Esophagus muscularis mucosa (tissue), 4 donors: Measurements from ENCODE around the gene ZNF500. TPM values are rescaled to one million over a fixed set of nuclear protein-coding genes. Genes with fewer than 3 reads are reported as not detected.

Experiments
- DNase-seq: peaks from one replicate; pipeline ENCODE4 v3.0.0-alpha.2; 2017; ENCODE audit errors: extremely low spot score
- H3K27ac ChIP-seq, 4 donors: fragments of 200-600 bp; sonication (generic); replicated peaks in 1 of 4; 1 replicate in 3 of 4; 2 replicates in 1 of 4; pipeline ENCODE4 v1.5.1; 2016 to 2019; ENCODE audit warnings: mild to moderate bottlenecking in 1 of 4
- H3K27me3 ChIP-seq, 4 donors: fragments of 200-600 bp; sonication (generic); one replicate each; pipeline versions ENCODE4 v1.5.1 to v1.6.0; 2016 to 2019
- H3K36me3 ChIP-seq, 4 donors: fragments of 200-600 bp; sonication (generic); one replicate each; pipeline ENCODE4 v1.5.1; 2016 to 2019
- H3K4me1 ChIP-seq, 4 donors: fragments of 200-600 bp; sonication (generic); one replicate each; pipeline ENCODE4 v1.5.1; 2016 to 2019
- H3K4me3 ChIP-seq, 4 donors: fragments of 200-600 bp; sonication (generic); 1 replicate in 2 of 4; 2 replicates in 2 of 4; pipeline ENCODE4 v1.5.1; 2016 to 2019; ENCODE audit warnings: mild to moderate bottlenecking in 4 of 4, moderate library complexity in 1 of 4
- H3K9me3 ChIP-seq, 4 donors: fragments of 200-600 bp; sonication (generic); 1 replicate in 3 of 4; 2 replicates in 1 of 4; pipeline ENCODE4 v1.5.1; 2016 to 2019
- EP300 ChIP-seq: sonication (generic); formaldehyde crosslinking; IDR thresholded peaks from one replicate; pipeline ENCODE4 v1.6.1; 2017; ENCODE audit warnings: antibody characterized with exemption
- POLR2A ChIP-seq: fragments of 450-650 bp; IDR thresholded peaks from one replicate; pipeline ENCODE4 v1.6.1; 2017; ENCODE audit warnings: antibody characterized with exemption, moderate library complexity, mild to moderate bottlenecking, low read depth
- POLR2AphosphoS5 ChIP-seq, 2 donors: sonication (generic); formaldehyde crosslinking; IDR thresholded peaks; one replicate each; pipeline ENCODE4 v1.6.1; 2017; ENCODE audit warnings: antibody characterized with exemption in 2 of 2
- WGBS: methylation state at CpG from one replicate; pipeline ENCODE4 v1.1.5; 2018; 5-methylcytosine and 5-hydroxymethylcytosine counted together
- intact Hi-C: fragments of 100-400 bp; cut with DNase I; formaldehyde crosslinking; loops from one replicate; pipeline ENCODE4 v1.15.1; 2023
- total RNA-seq, 4 donors: library from RNA; depleted of rRNA; stranded (reverse); fragments of >200 nt; gene quantifications; one replicate each; pipeline versions ENCODE4 v1.1.0 to v1.2.1, GENCODE V29; 2016
- TF ChIP-seq, protein P1 (sequence below), 3 experiments: fragments of 200-600 bp in 2 of 3; fragments of 450-650 bp in 1 of 3; sonication (generic) in 2 of 3; IDR thresholded peaks; one replicate each; pipeline ENCODE4 v1.5.1; 2017 to 2019; ENCODE audit warnings: antibody characterized with exemption in 3 of 3, mild to moderate bottlenecking in 2 of 3, moderate library complexity in 1 of 3

ZNF500 gene
- total RNA-seq, 4 donors from 2014 or later = 7.5 to 19.4 (median 13.9) TPM

DNA sequence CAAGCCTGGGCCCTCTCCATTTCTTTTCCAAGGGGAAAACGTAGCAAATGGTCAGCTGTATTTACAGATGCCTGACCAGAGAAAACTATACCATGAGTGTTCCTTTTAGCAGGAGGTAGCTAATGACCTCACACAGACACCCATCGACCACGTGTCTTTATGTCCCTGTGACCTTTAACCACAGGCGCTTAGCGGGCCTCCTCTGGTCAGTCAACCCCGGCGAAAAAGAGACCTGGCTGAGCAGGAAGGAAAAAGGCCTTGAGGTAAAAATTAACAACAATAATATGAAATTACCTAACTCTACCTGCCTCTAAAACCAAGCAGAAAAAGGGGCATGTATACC is 64.5 kb downstream of the ZNF500 start:
- Histone ChIP-seq H3K4me1 (no peaks in the 10 kb centered on the region), H3K27me3 (no peaks in the 10 kb centered on the region), H3K36me3 (peaks cover 59 to 98% (median 82%) of the 10 kb centered on the region in 4 donors), H3K4me3 (no peak overlapping the region), H3K27ac (no peak overlapping the region), H3K9me3 (no peaks in the 10 kb centered on the region)
- DNase-seq = no peak
- no peak for TF ChIP-seq EP300
- no peak for TF ChIP-seq POLR2A
- TF ChIP-seq, protein P1, sequence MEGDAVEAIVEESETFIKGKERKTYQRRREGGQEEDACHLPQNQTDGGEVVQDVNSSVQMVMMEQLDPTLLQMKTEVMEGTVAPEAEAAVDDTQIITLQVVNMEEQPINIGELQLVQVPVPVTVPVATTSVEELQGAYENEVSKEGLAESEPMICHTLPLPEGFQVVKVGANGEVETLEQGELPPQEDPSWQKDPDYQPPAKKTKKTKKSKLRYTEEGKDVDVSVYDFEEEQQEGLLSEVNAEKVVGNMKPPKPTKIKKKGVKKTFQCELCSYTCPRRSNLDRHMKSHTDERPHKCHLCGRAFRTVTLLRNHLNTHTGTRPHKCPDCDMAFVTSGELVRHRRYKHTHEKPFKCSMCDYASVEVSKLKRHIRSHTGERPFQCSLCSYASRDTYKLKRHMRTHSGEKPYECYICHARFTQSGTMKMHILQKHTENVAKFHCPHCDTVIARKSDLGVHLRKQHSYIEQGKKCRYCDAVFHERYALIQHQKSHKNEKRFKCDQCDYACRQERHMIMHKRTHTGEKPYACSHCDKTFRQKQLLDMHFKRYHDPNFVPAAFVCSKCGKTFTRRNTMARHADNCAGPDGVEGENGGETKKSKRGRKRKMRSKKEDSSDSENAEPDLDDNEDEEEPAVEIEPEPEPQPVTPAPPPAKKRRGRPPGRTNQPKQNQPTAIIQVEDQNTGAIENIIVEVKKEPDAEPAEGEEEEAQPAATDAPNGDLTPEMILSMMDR (IDR thresholded peaks at IDR 0.05) = no peak
- no peak for TF ChIP-seq POLR2AphosphoS5 (IDR thresholded peaks at IDR 0.05)
- WGBS = 88% methylated on average over 7 of the region's 7 CpGs
- intact Hi-C loops = no loop called here

DNA sequence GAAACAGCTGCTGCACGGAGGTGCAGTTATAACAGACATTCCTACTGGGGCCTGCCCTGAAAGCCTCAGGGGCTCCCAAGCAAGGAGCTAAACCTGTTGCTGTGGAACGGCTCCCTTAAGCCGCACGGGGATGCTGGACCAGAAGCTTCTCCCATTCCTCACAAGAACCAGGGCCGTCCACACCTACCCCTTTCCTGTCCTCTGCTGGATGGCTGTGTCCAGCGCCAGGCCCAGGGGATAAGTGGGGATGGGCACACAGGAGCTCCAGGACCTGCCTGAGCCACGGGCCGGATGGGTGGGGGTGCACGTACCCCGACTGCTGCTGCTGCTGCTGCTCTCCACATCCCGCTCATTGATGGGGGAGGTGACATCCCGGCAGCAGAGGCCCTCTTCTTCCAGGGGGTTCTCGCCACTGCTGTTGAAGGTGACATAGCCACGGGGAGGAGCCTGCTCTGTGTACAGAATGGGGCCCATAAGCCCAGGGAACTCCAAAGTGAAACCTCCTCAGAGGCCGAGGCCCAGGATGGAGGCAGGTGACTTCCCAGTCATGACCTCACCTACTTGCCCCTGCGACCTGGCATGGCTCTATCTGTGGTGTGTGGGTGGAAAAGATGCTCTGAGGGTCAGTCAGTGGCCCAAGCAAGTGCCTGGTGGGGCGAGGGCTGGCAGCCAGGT is 65.0 kb downstream of the ZNF500 start:
- no peak for DNase-seq
- Histone ChIP-seq H3K27me3 (no peaks in the 10 kb centered on the region), H3K27ac (no peak overlapping the region), H3K4me1 (peaks cover 0 to 5% (median under 1%) of the 10 kb centered on the region in 4 donors), H3K36me3 (peaks cover 59 to 100% (median 83%) of the 10 kb centered on the region in 4 donors), H3K4me3 (no peak overlapping the region), H3K9me3 (no peaks in the 10 kb centered on the region)
- intact Hi-C loops = no loop called here
- TF ChIP-seq POLR2A = no peak
- TF ChIP-seq, protein P1 (IDR thresholded peaks at IDR 0.05) = no peak
- no peak for TF ChIP-seq EP300
- TF ChIP-seq POLR2AphosphoS5 (IDR thresholded peaks at IDR 0.05) = no peak
- WGBS = 83% methylated on average over 7 of the region's 17 CpGs

DNA sequence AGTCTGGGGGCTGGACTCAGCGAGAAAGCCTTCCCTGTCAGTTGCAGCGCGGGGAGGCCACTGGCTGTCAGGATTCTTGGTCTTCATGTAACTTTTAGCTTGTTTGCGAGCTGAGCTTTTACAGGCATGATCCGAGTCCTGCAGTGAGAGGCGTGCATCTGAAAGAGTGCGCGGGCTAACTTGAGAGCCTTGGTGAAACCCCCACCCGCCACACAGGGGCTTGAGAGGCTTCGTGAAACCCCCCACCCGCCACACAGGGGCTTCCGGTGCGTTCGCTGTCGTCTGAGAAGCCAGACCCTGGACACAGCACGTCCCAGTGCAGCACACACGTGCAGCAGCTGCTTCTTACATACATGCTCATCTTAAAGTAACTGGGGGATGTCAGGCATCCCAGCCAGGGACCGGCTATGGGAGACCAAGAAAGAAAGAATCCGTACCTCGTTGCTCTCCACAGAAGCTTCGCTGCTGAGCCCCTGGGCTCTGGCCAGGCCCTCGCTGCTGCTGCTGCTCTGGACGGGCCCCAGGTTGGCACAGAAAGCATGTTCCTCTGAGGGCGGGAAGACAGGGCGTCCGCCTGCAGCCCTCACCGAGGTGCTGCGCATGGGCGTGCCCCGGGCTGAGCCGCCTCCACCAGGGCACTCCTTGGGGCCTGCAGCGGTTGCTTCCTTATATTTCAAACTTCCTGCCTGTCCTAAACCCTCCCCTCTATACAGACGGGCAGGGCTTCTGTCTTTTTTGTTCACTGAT is 65.8 kb downstream of the ZNF500 start:
- TF ChIP-seq POLR2AphosphoS5 (IDR thresholded peaks at IDR 0.05) (no peak), EP300 (no peak), POLR2A (no peak)
- TF ChIP-seq, protein P1 (IDR thresholded peaks at IDR 0.05) = no peak
- no peak for DNase-seq
- WGBS = 90% methylated on average over 23 of the region's 33 CpGs
- Histone ChIP-seq H3K4me3 (no peak overlapping the region), H3K4me1 (peaks cover 4 to 12% (median 8%) of the 10 kb centered on the region in 4 donors), H3K27ac (no peak overlapping the region), H3K36me3 (peaks cover 60 to 100% (median 86%) of the 10 kb centered on the region in 4 donors), H3K9me3 (no peaks in the 10 kb centered on the region), H3K27me3 (no peaks in the 10 kb centered on the region)
- intact Hi-C loops = no loop called here

DNA sequence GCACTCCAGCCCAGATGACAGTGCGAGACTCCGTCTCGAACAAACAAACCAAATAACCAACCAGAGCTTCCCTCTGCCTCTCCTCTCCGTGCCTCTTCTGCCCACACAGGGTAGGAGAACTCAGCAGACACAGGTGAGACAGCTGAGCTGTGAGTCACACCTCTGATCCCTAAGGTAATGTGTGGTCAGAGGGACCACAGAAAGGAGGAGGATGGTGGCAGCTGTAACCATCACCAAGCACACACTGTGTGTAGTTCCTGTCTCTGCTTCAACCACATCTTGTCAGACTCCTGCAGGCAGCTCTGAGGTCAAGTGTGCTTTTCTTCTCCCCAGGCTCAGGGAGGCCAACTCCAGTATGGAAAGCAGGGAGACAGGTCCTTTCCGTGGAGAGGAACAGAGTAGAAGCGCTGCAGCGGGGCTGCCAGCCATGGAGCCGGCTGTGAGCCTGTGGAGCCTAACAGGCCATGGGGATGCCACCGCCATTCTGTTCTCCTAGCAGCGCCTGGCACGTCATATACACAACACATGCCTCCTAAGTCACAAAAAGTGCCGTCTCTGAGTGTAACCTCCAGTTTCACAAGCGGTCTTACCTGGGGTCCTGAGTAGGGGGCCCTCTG is 66.5 kb downstream of the ZNF500 start:
- H3K27ac ChIP-seq = no peak overlapping the region
- no peak for TF ChIP-seq EP300
- no peak for TF ChIP-seq POLR2A
- TF ChIP-seq, protein P1 (IDR thresholded peaks at IDR 0.05) = no peak
- TF ChIP-seq POLR2AphosphoS5 (IDR thresholded peaks at IDR 0.05) = no peak
- no peak overlapping the region for H3K4me3 ChIP-seq
- H3K36me3 ChIP-seq = peaks cover 65 to 99% (median 87%) of the 10 kb centered on the region in 4 donors
- peaks cover 10 to 19% (median 14%) of the 10 kb centered on the region in 4 donors for H3K4me1 ChIP-seq
- WGBS = 96% methylated on average over 13 of the region's 13 CpGs
- no peaks in the 10 kb centered on the region for H3K27me3 ChIP-seq
- intact Hi-C loops = no loop called here
- H3K9me3 ChIP-seq = no peaks in the 10 kb centered on the region
- no peak for DNase-seq
